Hepatocyte (in vitro differentiated cells): ENCODE results near the gene PHF2. TPM values are rescaled to one million over a fixed set of nuclear protein-coding genes. Genes with fewer than 3 reads are reported as not detected.

ENCODE experiments used
- DNase-seq: peaks from one replicate; pipeline ENCODE4 v3.0.0-alpha.2; 2016; ENCODE audit warnings: low spot score
- H2AFZ ChIP-seq: fragments of 200-600 bp; sonication (generic); 2 replicates; pipeline ENCODE4 v1.6.0; 2016; ENCODE audit warnings: antibody characterized with exemption, mild to moderate bottlenecking
- H3K27ac ChIP-seq: fragments of 200-600 bp; sonication (generic); 2 replicates; pipeline ENCODE4 v1.5.1; 2016; ENCODE audit warnings: mild to moderate bottlenecking
- H3K27me3 ChIP-seq: fragments of 200-600 bp; sonication (generic); 2 replicates; pipeline ENCODE4 v1.6.1; 2016
- H3K36me3 ChIP-seq: fragments of 200-600 bp; sonication (generic); replicated peaks from 2 replicates; pipeline ENCODE4 v1.5.1; 2016; ENCODE audit warnings: low read depth; ENCODE audit not compliant: insufficient read depth
- H3K4me1 ChIP-seq: fragments of 200-600 bp; sonication (generic); 2 replicates; pipeline ENCODE4 v1.5.1; 2016; ENCODE audit warnings: mild to moderate bottlenecking, moderate library complexity; ENCODE audit not compliant: insufficient read depth
- H3K4me2 ChIP-seq: fragments of 200-600 bp; sonication (generic); 2 replicates; pipeline ENCODE4 v1.6.0; 2016
- H3K4me3 ChIP-seq: fragments of 200-600 bp; sonication (generic); 2 replicates; pipeline ENCODE4 v1.5.1; 2016; ENCODE audit warnings: mild to moderate bottlenecking
- H3K79me2 ChIP-seq: fragments of 200-600 bp; sonication (generic); 2 replicates; pipeline ENCODE4 v1.6.0; 2017; ENCODE audit warnings: mild to moderate bottlenecking
- H3K9me2 ChIP-seq: fragments of 200-600 bp; sonication (generic); replicated peaks from 2 replicates; pipeline ENCODE4 v1.6.0; 2017; ENCODE audit warnings: mild to moderate bottlenecking; ENCODE audit not compliant: insufficient read depth
- H3K9me3 ChIP-seq: fragments of 200-600 bp; sonication (generic); 2 replicates; pipeline ENCODE4 v1.5.1; 2016; ENCODE audit warnings: low read depth, mild to moderate bottlenecking
- H4K20me1 ChIP-seq: fragments of 200-600 bp; sonication (generic); 2 replicates; pipeline ENCODE4 v1.6.0; 2016; ENCODE audit warnings: mild to moderate bottlenecking; ENCODE audit not compliant: insufficient read depth, poor library complexity, severe bottlenecking
- CTCF ChIP-seq: fragments of 200-600 bp; sonication (generic); IDR thresholded peaks from 2 replicates; pipeline ENCODE4 v1.5.1; 2016; ENCODE audit warnings: antibody characterized with exemption, mild to moderate bottlenecking; ENCODE audit not compliant: poor library complexity
- EZH2 ChIP-seq: fragments of 200-600 bp; sonication (generic); IDR thresholded peaks from 2 replicates; pipeline ENCODE4 v1.6.1; 2016; ENCODE audit warnings: antibody characterized with exemption, mild to moderate bottlenecking, borderline replicate concordance
- EZH2phosphoT487 ChIP-seq: fragments of 200-600 bp; sonication (generic); IDR thresholded peaks from one replicate; pipeline ENCODE4 v1.6.1; 2018; ENCODE audit warnings: antibody characterized with exemption, mild to moderate bottlenecking, low read depth, moderate library complexity; ENCODE audit not compliant: unreplicated experiment, severe bottlenecking
- WGBS: methylation state at CpG from one replicate; pipeline ENCODE4 v1.1.6; 2016; ENCODE audit warnings: low lambda C conversion rate; ENCODE audit errors: missing lambda C conversion rate; 5-methylcytosine and 5-hydroxymethylcytosine counted together
- polyA plus RNA-seq: library from polyadenylated mRNA; unstranded; fragments of >200 nt; fragmentation: Nextera tagmentation; extraction: Ambion mirVana; gene quantifications from 2 replicates; pipeline ENCODE4 v1.2.1, GENCODE V29; 2016
- total RNA-seq: library from RNA; depleted of rRNA; stranded (reverse); fragments of >200 nt; gene quantifications from 2 replicates; pipeline ENCODE4 v1.2.3, GENCODE V29; 2014

The PHF2 gene
- total and polyA plus RNA-seq, 2 experiments from 2014 or later, result 10.5 to 19.8 TPM

- no peak overlapping the region for H3K4me3 ChIP-seq
- no peak for DNase-seq
- H3K27ac ChIP-seq, result no peak overlapping the region
- no peaks in the 10 kb centered on the region for H3K36me3 ChIP-seq
- WGBS, result 94% methylated on average over 3 of the region's 3 CpGs
- no peak for TF ChIP-seq CTCF
- TF ChIP-seq EZH2phosphoT487, result no peak
- TF ChIP-seq EZH2, result no peak
- H2AFZ ChIP-seq, result no peak overlapping the region
- H3K4me2 ChIP-seq, result no peak overlapping the region
- H3K9me3 ChIP-seq, result no peaks in the 10 kb centered on the region
- H3K4me1 ChIP-seq, result no peaks in the 10 kb centered on the region
- peaks cover 21% of the 10 kb centered on the region for H4K20me1 ChIP-seq
- H3K27me3 ChIP-seq, result no peaks in the 10 kb centered on the region
- H3K9me2 ChIP-seq, result no peaks in the 10 kb centered on the region
- H3K79me2 ChIP-seq, result peaks cover 80% of the 10 kb centered on the region
Observed at GRCh38 chr9:93623753-93624152, 47.4 kb downstream of the PHF2 start.

- H3K27me3 ChIP-seq, result no peaks in the 10 kb centered on the region
- no peak overlapping the region for H2AFZ ChIP-seq
- no peak for TF ChIP-seq EZH2phosphoT487
- no peak for TF ChIP-seq EZH2
- TF ChIP-seq CTCF, result no peak
- H3K4me2 ChIP-seq, result no peak overlapping the region
- H3K9me2 ChIP-seq, result no peaks in the 10 kb centered on the region
- H4K20me1 ChIP-seq, result peaks cover 17% of the 10 kb centered on the region
- no peak overlapping the region for H3K4me3 ChIP-seq
- DNase-seq, result no peak
- WGBS, result 99% methylated on average over 6 of the region's 6 CpGs
- no peaks in the 10 kb centered on the region for H3K9me3 ChIP-seq
- H3K36me3 ChIP-seq, result no peaks in the 10 kb centered on the region
- peaks cover 83% of the 10 kb centered on the region for H3K79me2 ChIP-seq
- H3K4me1 ChIP-seq, result no peaks in the 10 kb centered on the region
- no peak overlapping the region for H3K27ac ChIP-seq
Observed at GRCh38 chr9:93624431-93624834, 48.0 kb downstream of the PHF2 start.

- no peaks in the 10 kb centered on the region for H3K27me3 ChIP-seq
- no peaks in the 10 kb centered on the region for H3K36me3 ChIP-seq
- no peaks in the 10 kb centered on the region for H3K9me2 ChIP-seq
- no peaks in the 10 kb centered on the region for H3K9me3 ChIP-seq
- DNase-seq, result no peak
- peaks cover 17% of the 10 kb centered on the region for H4K20me1 ChIP-seq
- no peak overlapping the region for H3K27ac ChIP-seq
- H3K4me1 ChIP-seq, result no peaks in the 10 kb centered on the region
- TF ChIP-seq CTCF, result no peak
- no peak for TF ChIP-seq EZH2phosphoT487
- TF ChIP-seq EZH2, result no peak
- H3K4me3 ChIP-seq, result no peak overlapping the region
- no peak overlapping the region for H2AFZ ChIP-seq
- H3K79me2 ChIP-seq, result peaks cover 83% of the 10 kb centered on the region
- no peak overlapping the region for H3K4me2 ChIP-seq
Observed at GRCh38 chr9:93624977-93625376, 48.6 kb downstream of the PHF2 start.

GRCh38 chr9:93629920-93630319 lies 53.5 kb downstream of the PHF2 start:
- H4K20me1 ChIP-seq, result no peaks in the 10 kb centered on the region
- peaks cover 45% of the 10 kb centered on the region for H3K79me2 ChIP-seq
- no peak overlapping the region for H3K27ac ChIP-seq
- H3K27me3 ChIP-seq, result no peaks in the 10 kb centered on the region
- H3K9me3 ChIP-seq, result no peaks in the 10 kb centered on the region
- H3K4me1 ChIP-seq, result no peaks in the 10 kb centered on the region
- H3K4me3 ChIP-seq, result no peak overlapping the region
- DNase-seq, result no peak
- no peak overlapping the region for H3K4me2 ChIP-seq
- 94% methylated on average over 10 of the region's 11 CpGs for WGBS
- no peaks in the 10 kb centered on the region for H3K36me3 ChIP-seq
- no peak for TF ChIP-seq EZH2
- no peak for TF ChIP-seq EZH2phosphoT487
- no peak overlapping the region for H2AFZ ChIP-seq
- no peaks in the 10 kb centered on the region for H3K9me2 ChIP-seq
